Measurements from ENCODE around the gene RXRG. TPM values are rescaled to one million over a fixed set of nuclear protein-coding genes. Genes with fewer than 3 reads are reported as not detected.

RXRG gene
- not detected for total RNA-seq
- not detected for polyA plus RNA-seq

DNA sequence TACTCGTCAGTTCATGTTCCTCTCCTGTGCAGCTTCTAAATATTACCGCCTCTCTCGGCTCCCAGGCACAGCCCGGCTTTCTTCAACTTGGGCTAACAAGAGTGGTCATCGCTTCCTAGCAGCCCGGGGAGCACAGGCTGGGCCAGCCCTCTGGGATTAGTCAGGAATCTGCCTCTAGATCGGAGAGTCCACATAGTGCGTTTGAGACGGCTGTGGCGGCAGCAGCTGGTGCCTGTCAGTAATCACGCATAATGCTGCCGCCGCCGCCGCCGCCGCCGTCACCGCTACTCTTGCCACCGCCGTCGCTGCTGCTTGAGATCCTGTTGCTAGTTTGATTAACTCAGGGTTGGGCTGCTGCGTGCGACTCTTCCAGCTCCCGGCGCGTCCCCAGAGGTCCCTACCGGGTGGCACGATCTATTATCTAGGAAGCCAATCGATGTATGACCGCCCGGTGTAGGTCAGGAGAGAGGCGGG, at the start of gene RXRG:
TSS of gene RXRG (minus strand) at position 230 of the 474 bp plus-strand sequence. CDS start 233 bp downstream, outside the sequence.
- Mint-ChIP-seq H3K9me3 (peaks cover 0 to 3% (median 0%) of the 10 kb centered on the region in 5 donors), H3K27me3 (peaks cover 16 to 34% of the 10 kb centered on the region in 2 donors), H3K36me3 (no peaks in the 10 kb centered on the region), H3K4me1 (no peaks in the 10 kb centered on the region), H3K4me3 (peak within 1 kb of the TSS in 1 of 7 donors; percentile 31), H3K27ac (peak within 1 kb of the TSS in 2 of 8 donors; percentile 7 to 54)
- H3K36me3 ChIP-seq (ENCODE audit: insufficient read depth, low read length) = no peaks in the 10 kb centered on the region
- peaks cover 22% of the 10 kb centered on the region for H3K27me3 ChIP-seq (ENCODE audit: insufficient read depth, low read length, poor library complexity, severe bottlenecking)
- ChIA-PET POLR2A (no interaction called here), CTCF (no interaction called here)
- H3K9me3 ChIP-seq (ENCODE audit: low read length) = no peaks in the 10 kb centered on the region
- H3K4me3 ChIP-seq (ENCODE audit: low read length) = no peak within 1 kb of the TSS
- H3K27ac ChIP-seq (ENCODE audit: low read depth, low read length) = no peak within 1 kb of the TSS
- peaks cover 10% of the 10 kb centered on the region for H3K4me1 ChIP-seq (ENCODE audit: insufficient read depth, low read length)
- DNase-seq = peak in 1 of 5 donors; percentile 11

DNA sequence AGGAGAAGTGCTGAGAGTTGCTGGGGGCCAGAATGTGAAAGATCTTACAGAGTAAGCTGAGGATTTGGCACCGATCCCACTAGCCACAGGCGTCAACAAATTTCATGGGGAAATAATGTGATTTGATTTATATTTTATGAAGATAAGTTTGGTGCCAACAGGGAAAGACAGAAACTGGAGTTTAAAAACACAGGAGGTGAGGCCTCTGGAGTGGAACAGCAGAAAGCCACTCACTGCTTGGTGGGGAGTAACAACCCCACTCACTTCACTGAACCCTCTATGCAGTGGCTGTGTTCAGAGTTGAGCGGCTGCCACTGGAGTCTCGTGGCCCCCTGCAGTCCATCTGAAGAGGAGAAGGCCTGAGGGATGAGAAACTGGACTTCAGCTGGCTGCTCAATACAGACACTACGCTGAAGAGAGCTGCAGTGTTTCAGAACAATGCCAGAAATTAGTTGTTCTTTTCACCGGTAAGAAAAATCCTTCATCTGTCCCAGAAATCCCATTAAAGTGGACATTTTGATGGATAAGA, 48.0 kb upstream of the RXRG start:
- Histone ChIP-seq H3K27me3 (ENCODE audit: insufficient read depth, low read length, poor library complexity, severe bottlenecking) (no peaks in the 10 kb centered on the region), H3K4me3 (ENCODE audit: low read length) (no peak overlapping the region), H3K36me3 (ENCODE audit: insufficient read depth, low read length) (no peaks in the 10 kb centered on the region), H3K9me3 (ENCODE audit: low read length) (no peaks in the 10 kb centered on the region), H3K4me1 (ENCODE audit: insufficient read depth, low read length) (no peaks in the 10 kb centered on the region), H3K27ac (ENCODE audit: low read depth, low read length) (no peak overlapping the region)
- CTCF ChIA-PET = no interaction called here
- Mint-ChIP-seq H3K9me3 (no peaks in the 10 kb centered on the region), H3K27me3 (peaks cover 6 to 24% of the 10 kb centered on the region in 2 donors), H3K4me1 (no peaks in the 10 kb centered on the region), H3K36me3 (no peaks in the 10 kb centered on the region), H3K4me3 (no peak overlapping the region), H3K27ac (no peak overlapping the region)
- POLR2A ChIA-PET = no interaction called here
- DNase-seq = no peak

DNA sequence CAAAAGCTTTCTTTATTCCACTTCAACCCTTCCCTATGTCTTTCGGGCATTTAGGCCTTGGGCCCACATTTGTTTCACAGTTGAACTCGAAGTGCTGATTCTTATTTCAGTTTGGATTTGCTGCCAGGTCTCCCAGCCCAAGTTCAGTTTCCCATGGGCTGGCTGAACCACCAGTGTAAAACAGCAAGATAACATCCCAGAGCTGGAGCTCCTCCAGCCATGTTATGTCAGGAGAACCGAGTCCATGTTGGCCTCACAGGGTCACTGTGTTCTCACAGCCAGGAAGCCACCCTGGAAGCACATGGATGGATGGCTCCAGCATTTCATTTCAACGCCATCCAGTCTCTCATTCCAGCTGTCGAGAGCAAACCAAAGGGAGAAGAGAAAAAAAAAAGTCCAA, 45.2 kb upstream of the RXRG start:
- Histone ChIP-seq H3K9me3 (ENCODE audit: low read length) (no peaks in the 10 kb centered on the region), H3K36me3 (ENCODE audit: insufficient read depth, low read length) (no peaks in the 10 kb centered on the region), H3K27me3 (ENCODE audit: insufficient read depth, low read length, poor library complexity, severe bottlenecking) (no peaks in the 10 kb centered on the region), H3K4me3 (ENCODE audit: low read length) (no peak overlapping the region), H3K27ac (ENCODE audit: low read depth, low read length) (no peak overlapping the region), H3K4me1 (ENCODE audit: insufficient read depth, low read length) (no peaks in the 10 kb centered on the region)
- CTCF ChIA-PET = interaction anchor here (1.2 kb wide), 1 partner anchor 15 kb away, joined by 3 read pairs; no protein-coding TSS in a partner anchor
- Mint-ChIP-seq H3K9me3 (no peaks in the 10 kb centered on the region), H3K4me3 (no peak overlapping the region), H3K36me3 (no peaks in the 10 kb centered on the region), H3K27me3 (peaks cover 2 to 37% of the 10 kb centered on the region in 2 donors), H3K4me1 (no peaks in the 10 kb centered on the region), H3K27ac (no peak overlapping the region)
- DNase-seq = no peak
- POLR2A ChIA-PET = no interaction called here

DNA sequence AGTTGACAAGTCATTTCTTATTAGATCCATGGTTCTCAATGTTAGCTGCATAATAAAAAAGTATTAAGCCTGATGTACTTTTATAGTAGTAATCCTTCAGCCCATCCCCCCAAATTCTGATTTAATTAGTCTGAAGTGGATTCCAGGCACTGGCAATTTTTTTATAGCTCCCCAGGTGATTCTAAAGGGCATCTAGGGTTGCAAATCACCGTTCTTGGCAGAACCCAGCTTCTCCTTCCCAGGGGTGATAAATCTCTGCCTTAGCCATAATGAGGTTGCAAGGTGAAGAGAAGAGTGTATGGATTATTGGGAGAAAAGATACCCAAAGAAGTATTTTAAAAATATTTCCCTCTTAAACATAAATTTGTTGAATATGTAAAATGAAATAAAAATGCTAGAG, 43.0 kb upstream of the RXRG start:
- Histone ChIP-seq H3K9me3 (ENCODE audit: low read length) (no peaks in the 10 kb centered on the region), H3K27me3 (ENCODE audit: insufficient read depth, low read length, poor library complexity, severe bottlenecking) (no peaks in the 10 kb centered on the region), H3K36me3 (ENCODE audit: insufficient read depth, low read length) (no peaks in the 10 kb centered on the region), H3K4me3 (ENCODE audit: low read length) (no peak overlapping the region), H3K4me1 (ENCODE audit: insufficient read depth, low read length) (no peaks in the 10 kb centered on the region), H3K27ac (ENCODE audit: low read depth, low read length) (no peak overlapping the region)
- Mint-ChIP-seq H3K9me3 (no peaks in the 10 kb centered on the region), H3K27ac (no peak overlapping the region), H3K4me1 (no peaks in the 10 kb centered on the region), H3K4me3 (no peak overlapping the region), H3K36me3 (no peaks in the 10 kb centered on the region), H3K27me3 (peaks cover 0 to 30% of the 10 kb centered on the region in 2 donors)
- CTCF ChIA-PET = no interaction called here
- POLR2A ChIA-PET = no interaction called here
- DNase-seq = no peak

DNA sequence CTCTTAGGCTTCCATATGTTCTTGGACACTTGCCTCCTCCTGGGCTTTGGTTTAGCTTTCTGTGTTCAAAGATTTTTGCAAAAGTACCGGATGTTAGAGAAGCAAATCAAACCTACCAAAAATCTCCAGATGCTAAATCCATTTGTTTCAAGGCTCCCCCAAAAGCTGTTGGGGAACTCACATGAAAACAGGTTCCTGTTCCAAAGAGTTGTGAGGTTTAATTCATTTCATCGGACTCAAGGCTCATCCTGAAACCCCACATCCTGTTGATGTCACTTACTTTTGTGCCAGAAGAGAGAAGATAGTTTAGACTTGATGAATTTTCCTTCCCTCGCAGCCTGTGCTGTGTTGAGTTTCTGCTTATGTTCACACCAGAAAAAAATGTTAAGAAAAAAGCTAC, 41.7 kb upstream of the RXRG start:
- Mint-ChIP-seq H3K27ac (no peak overlapping the region), H3K4me3 (no peak overlapping the region), H3K4me1 (peaks cover 0 to 6% (median 6%) of the 10 kb centered on the region in 3 donors), H3K9me3 (no peaks in the 10 kb centered on the region), H3K36me3 (no peaks in the 10 kb centered on the region), H3K27me3 (peaks cover 2 to 30% of the 10 kb centered on the region in 2 donors)
- Histone ChIP-seq H3K27ac (ENCODE audit: low read depth, low read length) (no peak overlapping the region), H3K4me1 (ENCODE audit: insufficient read depth, low read length) (no peaks in the 10 kb centered on the region), H3K27me3 (ENCODE audit: insufficient read depth, low read length, poor library complexity, severe bottlenecking) (no peaks in the 10 kb centered on the region), H3K9me3 (ENCODE audit: low read length) (no peaks in the 10 kb centered on the region), H3K36me3 (ENCODE audit: insufficient read depth, low read length) (no peaks in the 10 kb centered on the region), H3K4me3 (ENCODE audit: low read length) (no peak overlapping the region)
- ChIA-PET POLR2A (no interaction called here), CTCF (no interaction called here)
- DNase-seq = no peak

DNA sequence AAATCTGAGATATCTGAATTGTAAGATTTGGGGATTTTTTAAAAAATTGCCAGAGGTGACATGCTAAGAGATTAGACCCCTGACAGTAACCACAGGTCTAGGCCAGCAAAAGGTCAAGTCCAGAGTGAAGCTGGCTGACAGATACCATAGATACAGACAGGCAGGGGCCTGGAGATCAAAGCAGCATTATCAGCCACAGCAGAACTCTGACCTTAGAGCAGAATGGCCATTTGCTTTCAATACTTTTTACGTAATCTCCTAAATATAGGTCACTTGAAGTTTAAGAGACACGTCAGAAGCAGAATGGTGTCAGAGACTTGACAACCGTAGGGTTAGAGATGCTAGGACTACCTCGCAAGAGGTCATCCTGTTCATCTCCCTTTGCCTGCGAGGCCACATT, 40.8 kb upstream of the RXRG start:
- no peaks in the 10 kb centered on the region for H3K27me3 ChIP-seq (ENCODE audit: insufficient read depth, low read length, poor library complexity, severe bottlenecking)
- no peak for DNase-seq
- H3K9me3 ChIP-seq (ENCODE audit: low read length) = no peaks in the 10 kb centered on the region
- no peaks in the 10 kb centered on the region for H3K9me3 Mint-ChIP-seq
- POLR2A ChIA-PET = no interaction called here
- no peaks in the 10 kb centered on the region for H3K4me1 ChIP-seq (ENCODE audit: insufficient read depth, low read length)
- H3K27ac Mint-ChIP-seq = no peak overlapping the region
- no peaks in the 10 kb centered on the region for H3K36me3 ChIP-seq (ENCODE audit: insufficient read depth, low read length)
- H3K27me3 Mint-ChIP-seq = peaks cover 2 to 24% of the 10 kb centered on the region in 2 donors
- no peak overlapping the region for H3K4me3 ChIP-seq (ENCODE audit: low read length)
- H3K4me3 Mint-ChIP-seq = no peak overlapping the region
- no peak overlapping the region for H3K27ac ChIP-seq (ENCODE audit: low read depth, low read length)
- H3K4me1 Mint-ChIP-seq = peaks cover 0 to 6% (median 6%) of the 10 kb centered on the region in 3 donors
- H3K36me3 Mint-ChIP-seq = no peaks in the 10 kb centered on the region
- CTCF ChIA-PET = no interaction called here

DNA sequence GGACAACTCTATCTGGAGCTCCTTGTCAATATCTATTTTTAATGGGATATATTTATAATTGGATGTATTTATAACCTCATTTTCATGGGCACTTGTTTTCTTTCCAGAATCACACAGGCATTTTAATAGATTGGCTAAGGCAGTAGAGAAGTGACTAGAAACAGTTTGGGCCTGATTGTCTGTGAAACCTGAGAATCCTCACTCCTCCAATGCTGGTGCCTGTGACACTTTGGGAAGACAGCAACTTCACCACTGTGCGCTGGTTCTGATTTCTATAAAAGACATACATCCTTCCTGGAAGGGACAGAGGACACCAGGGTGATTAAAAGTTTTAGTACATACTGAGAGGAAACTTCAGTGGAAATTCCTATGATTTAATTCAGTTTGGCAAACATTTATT, 39.6 kb upstream of the RXRG start:
- Histone ChIP-seq H3K4me1 (ENCODE audit: insufficient read depth, low read length) (no peaks in the 10 kb centered on the region), H3K4me3 (ENCODE audit: low read length) (no peak overlapping the region), H3K27me3 (ENCODE audit: insufficient read depth, low read length, poor library complexity, severe bottlenecking) (no peaks in the 10 kb centered on the region), H3K27ac (ENCODE audit: low read depth, low read length) (no peak overlapping the region), H3K9me3 (ENCODE audit: low read length) (no peaks in the 10 kb centered on the region), H3K36me3 (ENCODE audit: insufficient read depth, low read length) (no peaks in the 10 kb centered on the region)
- no peak overlapping the region for H3K4me3 Mint-ChIP-seq
- H3K9me3 Mint-ChIP-seq = peaks cover 0 to 2% (median 0%) of the 10 kb centered on the region in 5 donors
- DNase-seq = no peak
- POLR2A ChIA-PET = no interaction called here
- peaks cover 2 to 27% of the 10 kb centered on the region in 2 donors for H3K27me3 Mint-ChIP-seq
- no peaks in the 10 kb centered on the region for H3K36me3 Mint-ChIP-seq
- H3K27ac Mint-ChIP-seq = no peak overlapping the region
- H3K4me1 Mint-ChIP-seq = peaks cover 0 to 6% (median 6%) of the 10 kb centered on the region in 3 donors
- CTCF ChIA-PET = interaction anchor here (0.7 kb wide), 1 partner anchor 10 kb away, joined by 4 read pairs; no protein-coding TSS in a partner anchor

DNA sequence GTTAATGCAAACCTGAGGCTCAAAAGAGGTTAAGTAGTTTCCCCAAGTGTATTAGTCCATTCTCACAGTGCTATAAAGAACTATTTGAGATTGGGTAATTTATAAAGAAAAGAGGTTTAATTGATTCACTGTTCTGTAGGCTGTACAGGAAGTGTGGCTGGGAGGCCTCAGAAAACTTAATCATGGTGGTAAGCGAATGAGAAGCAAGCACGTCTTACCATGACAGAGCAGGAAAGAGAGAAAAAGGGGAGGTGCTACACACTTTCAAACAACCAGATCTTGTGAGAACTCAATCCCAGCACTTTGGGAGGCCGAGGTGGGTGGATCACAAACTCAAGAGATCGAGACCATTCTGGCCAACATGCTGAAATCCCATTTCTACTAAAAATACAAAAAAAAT, 38.5 kb upstream of the RXRG start:
- no peaks in the 10 kb centered on the region for H3K4me1 ChIP-seq (ENCODE audit: insufficient read depth, low read length)
- no peak overlapping the region for H3K27ac ChIP-seq (ENCODE audit: low read depth, low read length)
- H3K4me1 Mint-ChIP-seq = peaks cover 0 to 6% (median 6%) of the 10 kb centered on the region in 3 donors
- H3K9me3 ChIP-seq (ENCODE audit: low read length) = no peaks in the 10 kb centered on the region
- no peaks in the 10 kb centered on the region for H3K36me3 Mint-ChIP-seq
- no peak overlapping the region for H3K27ac Mint-ChIP-seq
- CTCF ChIA-PET = no interaction called here
- DNase-seq = no peak
- no peaks in the 10 kb centered on the region for H3K36me3 ChIP-seq (ENCODE audit: insufficient read depth, low read length)
- H3K4me3 ChIP-seq (ENCODE audit: low read length) = no peak overlapping the region
- no peak overlapping the region for H3K4me3 Mint-ChIP-seq
- peaks cover 2 to 24% of the 10 kb centered on the region in 2 donors for H3K27me3 Mint-ChIP-seq
- H3K27me3 ChIP-seq (ENCODE audit: insufficient read depth, low read length, poor library complexity, severe bottlenecking) = no peaks in the 10 kb centered on the region
- H3K9me3 Mint-ChIP-seq = peaks cover 0 to 2% (median 0%) of the 10 kb centered on the region in 5 donors
- POLR2A ChIA-PET = no interaction called here
